Kidney tubule cell (primary cell): ENCODE measurements around the gene THBS2.
"Not testable (repeated sequence)": the region's sequence is repeated elsewhere in the genome, so short reads cannot be mapped to it uniquely, and the experiment has no call there.

Experiments used
- DNase-seq: peaks from one replicate; pipeline ENCODE4 v3.0.0-alpha.2; 2018; ENCODE audit warnings: low spot score

THBS2 gene

GRCh38 chr6:169271877-169272216 is 18.2 kb upstream of the THBS2 start:
- no peak for DNase-seq

- DNase-seq = no peak
Measured at GRCh38 chr6:169271158-169271876, 17.7 kb upstream of the THBS2 start.

GRCh38 chr6:169270077-169270380 is 16.4 kb upstream of the THBS2 start:
- DNase-seq = not testable (repeated sequence)

- DNase-seq = peak; percentile 21
Measured at GRCh38 chr6:169269180-169270076, 15.8 kb upstream of the THBS2 start.

GRCh38 chr6:169268276-169268675 is 14.6 kb upstream of the THBS2 start:
- no peak for DNase-seq

GRCh38 chr6:169266746-169267591 is 13.3 kb upstream of the THBS2 start:
- DNase-seq = no peak

GRCh38 chr6:169266261-169266660 is 12.6 kb upstream of the THBS2 start:
- no peak for DNase-seq

GRCh38 chr6:169265486-169266131 is 12.0 kb upstream of the THBS2 start:
- no peak for DNase-seq

GRCh38 chr6:169263836-169264608 is 10.4 kb upstream of the THBS2 start:
- peak; percentile 88 for DNase-seq

GRCh38 chr6:169263374-169263773 is 9.7 kb upstream of the THBS2 start:
- no peak for DNase-seq

- DNase-seq = not testable (repeated sequence)
Measured at GRCh38 chr6:169262602-169263001, 9.0 kb upstream of the THBS2 start.

GRCh38 chr6:169256518-169256917 is 2.9 kb upstream of the THBS2 start:
- DNase-seq = no peak

GRCh38 chr6:169256061-169256460 is 2.4 kb upstream of the THBS2 start:
- no peak for DNase-seq

- DNase-seq = no peak
Measured at GRCh38 chr6:169255643-169256042, 2.0 kb upstream of the THBS2 start.

GRCh38 chr6:169254456-169255316 is 1.0 kb upstream of the THBS2 start:
- DNase-seq = no peak

- no peak for DNase-seq
Measured at GRCh38 chr6:169252505-169253189, 999 bp downstream of the THBS2 start.

- no peak for DNase-seq
Measured at GRCh38 chr6:169251822-169252504, 1.7 kb downstream of the THBS2 start.

GRCh38 chr6:169251371-169251802 is 2.3 kb downstream of the THBS2 start:
- no peak for DNase-seq

- peak; percentile 83 for DNase-seq
Measured at GRCh38 chr6:169250660-169251059, 3.0 kb downstream of the THBS2 start.
